HG02852 (cell line): ENCODE results near the gene DTX2.
"Not testable (repeated sequence)": the region's sequence is repeated elsewhere in the genome, so short reads cannot be mapped to it uniquely, and the experiment has no call there.

Experiments
- ATAC-seq: cut with Tn5 transposase; IDR thresholded peaks from one replicate; pipeline ENCODE4 v1.9.1; 2021; ENCODE audit warnings: mild to moderate bottlenecking, moderate library complexity; ENCODE audit not compliant: unreplicated experiment

DTX2 gene

DNA sequence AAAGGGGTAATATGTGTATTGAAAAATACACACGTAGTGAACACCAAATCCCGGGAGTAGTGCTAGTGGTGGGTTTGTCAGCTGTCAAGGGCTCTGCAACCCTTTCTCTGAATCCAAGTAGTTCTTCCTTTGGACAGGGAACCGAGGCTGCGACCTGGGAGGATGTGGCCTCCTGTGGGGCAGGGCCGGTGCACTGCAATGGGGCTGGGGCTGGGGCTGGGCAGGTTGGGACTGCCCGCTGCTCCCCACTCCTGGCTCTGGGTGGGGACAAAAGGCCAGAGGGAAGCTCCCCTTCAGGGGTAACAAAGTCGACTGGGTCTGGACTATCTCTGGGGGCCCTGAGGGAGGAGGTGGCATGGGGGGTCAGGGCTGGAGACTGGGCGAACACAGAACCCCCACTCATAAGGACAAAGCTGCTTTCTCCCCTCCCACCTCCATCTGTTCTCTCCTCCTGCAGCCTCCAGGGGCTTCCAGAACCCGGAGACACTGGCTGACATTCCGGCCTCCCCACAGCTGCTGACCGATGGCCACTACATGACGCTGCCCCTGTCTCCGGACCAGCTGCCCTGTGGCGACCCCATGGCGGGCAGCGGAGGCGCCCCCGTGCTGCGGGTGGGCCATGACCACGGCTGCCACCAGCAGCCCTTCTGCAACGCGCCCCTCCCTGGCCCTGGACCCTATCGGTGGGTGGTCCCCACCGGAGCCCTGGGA, 49.8 kb downstream of the DTX2 start:
- not testable (repeated sequence) for ATAC-seq

GRCh38 chr7:76511911-76512885, 50.7 kb downstream of the DTX2 start:
- not testable (repeated sequence) for ATAC-seq

DNA sequence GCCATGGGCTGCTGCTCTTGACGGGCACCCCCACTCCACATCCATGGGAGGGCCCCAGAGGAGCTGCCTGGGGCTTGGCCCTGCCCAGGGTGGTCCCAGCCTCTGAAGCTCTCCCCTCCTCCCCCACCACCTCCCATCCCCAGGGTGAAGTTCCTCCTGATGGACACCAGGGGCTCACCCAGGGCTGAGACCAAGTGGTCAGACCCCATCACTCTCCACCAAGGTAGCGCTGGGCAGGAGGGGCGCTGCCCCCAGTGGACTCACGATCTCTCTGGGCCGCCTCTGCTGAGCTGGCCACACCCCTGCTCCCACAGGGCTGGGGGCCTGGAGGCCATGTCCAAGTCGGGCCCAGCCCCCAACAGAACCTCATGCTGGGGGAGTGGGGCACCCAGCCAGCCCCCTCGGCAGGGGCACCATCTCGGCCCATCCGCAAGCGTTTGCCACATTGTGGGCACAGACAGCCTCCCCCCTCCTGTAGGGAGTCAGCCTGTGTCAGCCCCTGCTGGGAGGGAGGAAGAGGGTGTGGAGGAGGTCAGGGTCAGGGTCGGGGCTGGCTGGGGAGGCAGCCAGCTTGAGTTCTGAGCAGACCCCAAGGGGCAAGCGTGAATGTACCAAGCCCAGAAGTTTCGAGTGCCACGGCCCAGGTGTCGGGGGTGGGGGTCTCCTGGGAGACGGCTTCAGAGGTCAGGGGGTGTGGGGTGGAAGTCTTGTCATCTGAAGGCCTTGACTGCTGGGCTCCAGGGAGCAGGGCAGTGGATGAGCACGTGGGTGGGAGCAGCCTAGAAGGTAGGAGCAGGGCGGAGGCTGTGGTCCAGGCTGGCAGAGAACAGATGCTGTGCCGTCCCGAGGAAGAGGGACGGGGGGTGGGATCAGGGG, 51.7 kb downstream of the DTX2 start:
- no peak for ATAC-seq

GRCh38 chr7:76513817-76514799, 52.6 kb downstream of the DTX2 start:
- ATAC-seq = no peak

DNA sequence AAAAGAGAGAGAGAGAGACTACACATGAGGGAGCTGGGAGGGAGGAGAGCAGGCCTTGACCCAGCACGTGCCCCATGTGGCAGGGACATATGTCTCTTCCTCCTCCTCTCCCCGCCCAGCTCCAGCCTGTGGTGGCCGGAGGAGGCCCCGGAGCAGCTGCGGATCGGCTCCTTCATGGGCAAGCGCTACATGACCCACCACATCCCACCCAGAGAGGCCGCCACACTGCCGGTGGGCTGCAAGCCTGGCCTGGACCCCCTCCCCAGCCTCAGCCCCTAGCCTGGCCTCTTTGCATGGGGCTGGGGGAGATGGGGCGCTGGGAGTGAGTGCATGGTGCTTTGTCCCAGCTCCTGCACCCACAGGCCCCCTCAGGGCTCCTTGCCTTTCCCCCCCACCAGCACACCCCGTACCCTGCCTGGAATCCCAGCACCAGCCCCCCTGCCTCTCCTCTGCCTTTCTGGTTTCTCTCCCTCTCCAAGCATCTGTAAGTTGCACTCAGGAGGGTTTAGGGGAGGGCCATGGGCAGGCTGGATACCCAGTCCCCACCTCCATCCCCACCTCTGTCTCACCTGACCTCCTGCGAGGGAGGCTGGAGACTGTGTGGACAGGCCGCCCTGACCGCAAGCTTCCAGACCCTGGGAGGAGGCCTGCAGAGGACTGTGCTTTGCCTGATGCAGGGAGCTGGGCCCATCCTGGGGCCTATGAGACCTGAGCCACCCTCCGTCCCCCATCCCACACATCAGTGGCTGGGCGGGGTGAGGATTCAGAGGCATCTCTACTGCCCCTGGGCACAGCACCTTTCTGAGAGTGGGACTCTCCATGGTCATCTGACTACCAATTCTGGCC, 53.6 kb downstream of the DTX2 start:
- no peak for ATAC-seq

DNA sequence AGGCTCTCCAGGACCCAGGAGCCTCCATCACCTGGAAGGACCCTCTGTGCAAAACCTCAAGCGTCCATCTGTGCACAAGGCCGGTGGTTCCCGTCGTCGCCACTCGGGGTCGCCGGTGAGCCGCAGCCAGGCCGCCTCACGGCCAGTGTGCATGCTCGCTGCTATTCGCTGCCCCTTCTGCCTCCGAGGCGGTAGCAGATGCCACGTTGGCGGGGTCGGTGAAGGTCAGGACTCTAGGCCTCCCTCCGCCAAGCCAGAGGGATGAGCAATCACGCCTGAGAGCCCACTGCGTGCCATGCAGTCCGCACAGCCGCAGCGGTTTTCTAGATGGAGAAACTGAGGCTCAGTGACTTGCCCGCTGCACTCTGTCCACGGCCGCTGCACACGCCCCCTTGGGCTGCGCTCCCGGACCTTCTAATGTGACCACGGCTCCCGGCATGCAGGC, 54.5 kb downstream of the DTX2 start:
- no peak for ATAC-seq

- not testable (repeated sequence) for ATAC-seq
Measured at GRCh38 chr7:76516932-76517331, 55.4 kb downstream of the DTX2 start.

DNA sequence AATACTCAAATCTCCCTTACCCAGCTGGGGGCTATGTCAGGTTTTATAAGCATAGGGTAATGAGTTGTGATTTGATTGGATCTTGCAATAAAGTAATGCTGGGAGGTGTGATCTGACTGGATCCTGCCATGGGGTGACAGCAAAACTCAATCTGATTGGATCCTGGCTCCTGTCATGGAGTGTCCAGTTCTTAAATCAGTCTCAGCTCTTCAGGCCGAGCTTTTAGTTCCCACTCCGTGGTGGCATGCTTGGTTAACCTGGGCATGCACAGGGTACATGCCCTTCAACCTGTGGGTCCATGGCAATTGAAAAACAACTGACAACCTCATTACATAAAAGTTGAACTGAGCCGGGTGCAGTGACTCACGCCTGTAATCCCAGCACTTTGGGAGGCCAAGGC, 64.7 kb downstream of the DTX2 start:
- ATAC-seq = not testable (repeated sequence)

- not testable (repeated sequence) for ATAC-seq
Measured at GRCh38 chr7:76531643-76532042, 70.1 kb downstream of the DTX2 start.

- not testable (repeated sequence) for ATAC-seq
Measured at GRCh38 chr7:76543197-76543596, 81.7 kb downstream of the DTX2 start, which contains the start of gene SPDYE16. Gene SPDYE16, minus strand, starts transcription at chr7:76543297. Its CDS starts 1,838 bp downstream, at chr7:76541459.

- peak; percentile 98 for ATAC-seq
Measured at GRCh38 chr7:76549025-76549854, 87.7 kb downstream of the DTX2 start.

DNA sequence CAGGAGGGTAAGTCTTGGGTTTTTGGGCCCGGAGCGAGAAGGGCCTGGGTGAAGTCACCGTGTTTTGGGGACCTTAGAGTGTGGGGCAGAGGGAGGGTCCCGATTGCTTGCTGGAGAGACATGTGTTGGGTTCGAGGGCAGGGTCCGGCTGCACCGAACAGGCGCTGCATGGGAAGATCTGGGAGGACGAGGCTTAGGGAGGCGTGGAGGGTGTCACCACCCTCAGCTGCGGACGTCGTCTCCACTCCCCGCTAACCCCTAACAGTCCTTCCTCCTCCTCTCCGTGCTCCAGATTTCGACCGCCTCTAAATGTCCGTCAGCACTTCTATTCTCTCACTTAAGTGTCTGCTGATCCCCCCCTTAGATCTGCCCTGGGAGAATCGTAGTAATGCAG, 88.3 kb downstream of the DTX2 start:
- ATAC-seq = not testable (repeated sequence)

DNA sequence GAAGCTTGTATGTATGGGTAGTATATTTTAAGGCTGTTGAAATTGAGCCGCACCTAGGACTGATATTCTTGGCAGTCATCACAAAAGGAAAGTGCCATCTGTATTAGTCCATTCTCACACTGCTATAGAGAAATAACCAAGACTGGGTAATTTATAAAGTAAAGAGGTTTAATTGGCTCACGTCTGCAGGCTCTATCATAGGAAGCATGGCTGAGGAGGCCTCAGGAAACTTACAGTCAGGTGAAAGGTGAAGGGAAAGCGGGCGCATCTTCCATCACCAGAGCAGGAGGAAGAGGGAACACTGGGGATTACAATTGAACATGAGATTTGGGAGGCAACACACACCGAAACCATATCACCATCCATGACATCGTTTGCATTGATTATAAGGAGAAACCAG, 90.5 kb downstream of the DTX2 start:
- ATAC-seq = not testable (repeated sequence)
